ENCODE data around the gene PCSK4. TPM values are rescaled to one million over a fixed set of nuclear protein-coding genes. Genes with fewer than 3 reads are reported as not detected.

Gene PCSK4
- total RNA-seq, 1 experiment from 2014 or later = 3.4 TPM

- no TSS peak for BruUV-seq (replicated peaks)
- POLR2A ChIA-PET = interaction anchor here (0.6 kb wide), 1 partner anchor 27 kb away, joined by 3 read pairs; the partner anchor contains the start of gene C19orf25
- H3K4me3 Mint-ChIP-seq (ENCODE audit: unreplicated experiment) = no peak overlapping the region
- CTCF ChIA-PET = interaction anchor here (0.6 to 1.1 kb wide), 2 partner anchors 10 to 20 kb away, joined by 3 read pairs; no protein-coding TSS in a partner anchor
- H3K36me3 Mint-ChIP-seq (ENCODE audit: insufficient read depth, unreplicated experiment) = peaks cover 11% of the 10 kb centered on the region
- intact Hi-C loops (cut with micrococcal nuclease) = no loop called here
- no peak for DNase-seq (ENCODE audit: unreplicated experiment)
- H3K27me3 Mint-ChIP-seq (ENCODE audit: insufficient read depth, unreplicated experiment) = peaks cover 38% of the 10 kb centered on the region
- TF ChIP-seq CTCF (IDR thresholded peaks at IDR 0.05; ENCODE audit: unreplicated experiment) = no peak
- H3K4me1 Mint-ChIP-seq (ENCODE audit: insufficient read depth, unreplicated experiment) = no peaks in the 10 kb centered on the region
- no peak overlapping the region for H3K27ac Mint-ChIP-seq (ENCODE audit: low read depth, unreplicated experiment)
- no peaks in the 10 kb centered on the region for H3K9me3 Mint-ChIP-seq (ENCODE audit: unreplicated experiment)
Observed at GRCh38 chr19:1451916-1452801, 38.0 kb downstream of the PCSK4 start.

GRCh38 chr19:1450735-1451731, 39.1 kb downstream of the PCSK4 start:
- H3K36me3 Mint-ChIP-seq (ENCODE audit: insufficient read depth, unreplicated experiment) = peaks cover 11% of the 10 kb centered on the region
- H3K4me1 Mint-ChIP-seq (ENCODE audit: insufficient read depth, unreplicated experiment) = no peaks in the 10 kb centered on the region
- H3K27me3 Mint-ChIP-seq (ENCODE audit: insufficient read depth, unreplicated experiment) = peaks cover 43% of the 10 kb centered on the region
- no peak for TF ChIP-seq CTCF (IDR thresholded peaks at IDR 0.05; ENCODE audit: unreplicated experiment)
- no peak for DNase-seq (ENCODE audit: unreplicated experiment)
- ChIA-PET CTCF (no interaction called here), POLR2A (interaction anchor here (0.6 kb wide), 1 partner anchor 178 kb away, joined by 3 read pairs; no protein-coding TSS in a partner anchor)
- H3K27ac Mint-ChIP-seq (ENCODE audit: low read depth, unreplicated experiment) = no peak overlapping the region
- intact Hi-C loops (cut with micrococcal nuclease) = no loop called here
- H3K9me3 Mint-ChIP-seq (ENCODE audit: unreplicated experiment) = no peaks in the 10 kb centered on the region
- BruUV-seq (replicated peaks) = no TSS peak
- no peak overlapping the region for H3K4me3 Mint-ChIP-seq (ENCODE audit: unreplicated experiment)

- intact Hi-C loops (cut with micrococcal nuclease) = no loop called here
- ChIA-PET POLR2A (interaction anchor here (1.2 kb wide), 1 partner anchor 8 kb away, joined by 4 read pairs; no protein-coding TSS in a partner anchor), CTCF (no interaction called here)
- no peaks in the 10 kb centered on the region for H3K4me1 Mint-ChIP-seq (ENCODE audit: insufficient read depth, unreplicated experiment)
- H3K27me3 Mint-ChIP-seq (ENCODE audit: insufficient read depth, unreplicated experiment) = peaks cover 43% of the 10 kb centered on the region
- no TSS peak for BruUV-seq (replicated peaks)
- H3K4me3 Mint-ChIP-seq (ENCODE audit: unreplicated experiment) = no peak within 1 kb of the TSS
- no peak for DNase-seq (ENCODE audit: unreplicated experiment)
- peaks cover 10% of the 10 kb centered on the region for H3K36me3 Mint-ChIP-seq (ENCODE audit: insufficient read depth, unreplicated experiment)
- TF ChIP-seq CTCF (IDR thresholded peaks at IDR 0.05; ENCODE audit: unreplicated experiment) = no peak
- H3K27ac Mint-ChIP-seq (ENCODE audit: low read depth, unreplicated experiment) = no peak within 1 kb of the TSS
- H3K9me3 Mint-ChIP-seq (ENCODE audit: unreplicated experiment) = no peaks in the 10 kb centered on the region
Observed at GRCh38 chr19:1449467-1450442, 40.4 kb downstream of the PCSK4 start, which contains the start of gene APC2. TSS of gene APC2 (plus strand) at chr19:1450121. CDS start at chr19:1453002, 2,881 bp downstream.

Measured in MCF 10A (cell line).